RWPE2 (cell line): ENCODE data around the gene PTPN14.

Source experiments
- ATAC-seq: fragments of 200-7000 bp; cut with Tn5 transposase; 3 replicates; pipeline ENCODE4 v1.9.1; 2021; ENCODE audit warnings: low read depth
- DNase-seq: peaks from one replicate; pipeline ENCODE4 v3.0.0-alpha.2; 2020; ENCODE audit warnings: low spot score
- H3K27ac ChIP-seq: fragments of 450-650 bp; 2 replicates; pipeline ENCODE4 v1.5.1; 2017; ENCODE audit warnings: mild to moderate bottlenecking; ENCODE audit not compliant: poor library complexity, severe bottlenecking
- H3K27me3 ChIP-seq: fragments of 250-450 bp; sonication (Bioruptor Pico); 2 replicates; pipeline ENCODE4 v1.5.1; 2021; ENCODE audit warnings: mild to moderate bottlenecking, moderate library complexity; ENCODE audit not compliant: insufficient read depth, poor library complexity, severe bottlenecking
- H3K36me3 ChIP-seq: fragments of 250-450 bp; sonication (Bioruptor Pico); 2 replicates; pipeline ENCODE4 v1.5.1; 2020; ENCODE audit warnings: low read depth, mild to moderate bottlenecking, moderate library complexity
- H3K4me1 ChIP-seq: fragments of 250-450 bp; sonication (Bioruptor Pico); 2 replicates; pipeline ENCODE4 v1.5.1; 2021; ENCODE audit warnings: mild to moderate bottlenecking, moderate library complexity; ENCODE audit not compliant: insufficient read depth, poor library complexity, severe bottlenecking
- H3K4me3 ChIP-seq: fragments of 250-450 bp; sonication (Bioruptor Pico); 2 replicates; pipeline ENCODE4 v1.5.1; 2021; ENCODE audit warnings: mild to moderate bottlenecking, moderate library complexity; ENCODE audit not compliant: severe bottlenecking
- H3K9me3 ChIP-seq: fragments of 250-450 bp; sonication (Bioruptor Pico); 2 replicates; pipeline ENCODE4 v1.5.1; 2021; ENCODE audit warnings: mild to moderate bottlenecking, moderate library complexity; ENCODE audit not compliant: severe bottlenecking
- TF ChIP-seq, protein P1 (sequence below): fragments of 450-650 bp; IDR thresholded peaks from one replicate; pipeline ENCODE4 v1.5.1; 2017; ENCODE audit warnings: mild to moderate bottlenecking, moderate library complexity; ENCODE audit not compliant: poor library complexity, severe bottlenecking

The PTPN14 gene

DNA sequence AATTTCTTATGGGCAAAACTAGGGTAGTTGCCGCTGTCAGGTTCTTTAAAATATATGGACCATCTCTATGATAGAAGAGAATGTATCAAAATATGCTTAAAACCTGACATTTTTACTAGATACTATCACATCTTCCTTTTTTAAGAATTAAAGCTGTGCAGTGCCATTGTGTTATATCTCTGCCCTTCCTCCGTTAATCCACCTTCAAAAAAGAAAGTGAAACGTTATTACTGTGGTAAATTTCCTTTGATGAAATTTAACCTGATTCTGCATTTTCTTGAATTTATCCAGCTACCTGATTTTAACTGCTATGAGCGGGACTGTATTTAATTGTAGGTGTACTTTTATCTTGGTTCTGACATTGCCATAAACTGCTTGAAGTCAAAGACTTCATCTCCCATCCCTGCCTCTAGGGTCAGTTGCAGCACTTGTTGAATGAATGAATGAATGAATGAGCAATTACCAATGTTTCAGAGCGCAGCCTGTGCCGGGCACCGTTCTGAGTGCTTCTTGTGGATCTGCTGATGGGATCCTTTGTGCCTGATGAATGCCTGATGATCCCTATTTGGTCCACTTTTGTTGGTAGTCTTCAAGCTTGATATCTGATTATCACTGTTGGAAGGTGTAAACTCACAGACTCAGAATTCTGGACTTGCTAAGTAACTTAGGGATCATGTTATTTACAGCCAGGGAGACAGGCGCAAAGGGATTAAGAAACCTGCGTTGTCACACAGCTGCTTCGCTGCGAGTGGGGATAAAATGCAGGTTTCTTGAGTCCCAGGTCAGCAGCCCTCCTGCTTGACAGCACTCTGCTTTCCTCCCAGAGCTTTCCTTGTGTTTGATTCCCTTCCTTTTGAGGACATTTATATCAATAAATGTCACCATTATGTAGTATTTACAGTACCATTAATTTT lies 240.4 kb downstream of the PTPN14 start:
- no peaks in the 10 kb centered on the region for H3K27me3 ChIP-seq
- no peak overlapping the region for H3K27ac ChIP-seq
- H3K9me3 ChIP-seq = no peaks in the 10 kb centered on the region
- H3K4me1 ChIP-seq = no peaks in the 10 kb centered on the region
- no peaks in the 10 kb centered on the region for H3K36me3 ChIP-seq
- TF ChIP-seq, protein P1, sequence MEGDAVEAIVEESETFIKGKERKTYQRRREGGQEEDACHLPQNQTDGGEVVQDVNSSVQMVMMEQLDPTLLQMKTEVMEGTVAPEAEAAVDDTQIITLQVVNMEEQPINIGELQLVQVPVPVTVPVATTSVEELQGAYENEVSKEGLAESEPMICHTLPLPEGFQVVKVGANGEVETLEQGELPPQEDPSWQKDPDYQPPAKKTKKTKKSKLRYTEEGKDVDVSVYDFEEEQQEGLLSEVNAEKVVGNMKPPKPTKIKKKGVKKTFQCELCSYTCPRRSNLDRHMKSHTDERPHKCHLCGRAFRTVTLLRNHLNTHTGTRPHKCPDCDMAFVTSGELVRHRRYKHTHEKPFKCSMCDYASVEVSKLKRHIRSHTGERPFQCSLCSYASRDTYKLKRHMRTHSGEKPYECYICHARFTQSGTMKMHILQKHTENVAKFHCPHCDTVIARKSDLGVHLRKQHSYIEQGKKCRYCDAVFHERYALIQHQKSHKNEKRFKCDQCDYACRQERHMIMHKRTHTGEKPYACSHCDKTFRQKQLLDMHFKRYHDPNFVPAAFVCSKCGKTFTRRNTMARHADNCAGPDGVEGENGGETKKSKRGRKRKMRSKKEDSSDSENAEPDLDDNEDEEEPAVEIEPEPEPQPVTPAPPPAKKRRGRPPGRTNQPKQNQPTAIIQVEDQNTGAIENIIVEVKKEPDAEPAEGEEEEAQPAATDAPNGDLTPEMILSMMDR = no peak
- H3K4me3 ChIP-seq = no peak overlapping the region
- ATAC-seq (no peak), DNase-seq (no peak)

DNA sequence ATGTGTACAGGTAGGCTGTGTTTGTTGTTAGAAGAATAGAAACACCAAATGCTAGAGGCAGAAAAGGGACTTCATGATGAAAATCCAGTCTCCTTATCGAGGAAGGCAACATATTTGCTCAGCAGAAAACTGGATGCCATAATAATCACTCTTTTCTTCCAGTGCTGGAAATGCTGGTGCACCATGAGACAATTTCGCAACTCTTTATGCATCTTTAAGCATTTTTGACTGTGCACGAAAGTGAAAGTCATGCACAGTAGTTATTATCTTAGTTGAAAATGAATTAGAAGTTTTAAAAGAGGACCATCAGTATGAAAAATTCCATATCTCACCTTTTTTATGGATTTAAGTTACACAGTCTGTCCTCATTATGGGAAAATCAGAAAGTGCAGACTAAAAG lies 241.4 kb downstream of the PTPN14 start:
- Histone ChIP-seq H3K36me3 (no peaks in the 10 kb centered on the region), H3K4me3 (no peak overlapping the region), H3K4me1 (no peaks in the 10 kb centered on the region), H3K9me3 (no peaks in the 10 kb centered on the region), H3K27me3 (no peaks in the 10 kb centered on the region), H3K27ac (no peak overlapping the region)
- no peak for ATAC-seq
- DNase-seq = no peak
- TF ChIP-seq, protein P1 = no peak

DNA sequence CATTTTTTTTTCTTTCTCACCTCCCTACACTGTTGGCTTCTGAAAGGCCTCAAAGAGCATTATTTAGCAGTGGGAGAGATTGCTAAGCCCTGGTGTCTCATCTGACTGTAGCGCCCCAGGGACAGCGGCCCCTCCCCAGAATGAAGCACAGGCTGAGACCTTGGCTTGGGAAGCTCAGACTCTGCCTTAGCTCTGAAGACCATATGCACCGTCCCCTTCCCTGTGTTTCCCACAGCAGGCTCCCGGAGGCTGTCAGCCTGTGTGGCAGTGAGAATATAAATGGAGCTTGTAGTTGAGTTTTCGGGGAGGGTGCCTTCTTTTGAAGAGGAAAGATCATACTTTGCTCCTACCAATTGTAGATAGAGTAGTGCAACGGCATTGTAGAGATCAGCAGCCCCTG lies 245.1 kb downstream of the PTPN14 start:
- DNase-seq (no peak), ATAC-seq (no peak)
- Histone ChIP-seq H3K4me1 (no peaks in the 10 kb centered on the region), H3K4me3 (no peak overlapping the region), H3K27me3 (no peaks in the 10 kb centered on the region), H3K36me3 (no peaks in the 10 kb centered on the region), H3K27ac (no peak overlapping the region), H3K9me3 (no peaks in the 10 kb centered on the region)
- TF ChIP-seq, protein P1 = no peak

DNA sequence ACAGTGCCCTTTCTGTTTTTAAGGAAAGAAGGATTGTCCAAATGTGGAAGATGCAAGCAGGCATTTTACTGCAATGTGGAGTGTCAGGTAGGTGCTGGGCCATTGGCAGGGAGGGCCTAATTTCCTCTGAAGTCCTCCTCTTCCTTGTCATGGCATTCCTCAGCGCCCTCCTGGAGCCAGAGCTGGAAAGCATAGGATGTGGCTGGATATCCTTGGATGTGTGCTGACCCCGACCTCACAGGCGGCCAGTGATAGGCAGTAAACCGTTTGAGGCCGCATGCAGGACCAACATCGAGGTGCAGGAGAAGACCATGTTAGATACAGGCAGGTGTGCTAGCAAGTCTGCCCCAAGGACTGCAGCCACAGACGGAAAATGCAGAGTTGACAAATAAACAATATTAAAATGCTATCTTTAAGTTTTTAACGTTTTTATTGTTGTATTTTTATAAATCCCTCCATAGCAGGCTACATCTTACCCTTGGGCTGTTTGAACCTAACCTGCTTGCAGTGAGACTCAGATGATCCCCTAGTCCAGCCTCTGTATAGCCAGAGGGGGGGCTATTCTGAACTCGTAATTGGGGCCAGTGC lies 246.1 kb downstream of the PTPN14 start:
- Histone ChIP-seq H3K4me3 (no peak overlapping the region), H3K36me3 (no peaks in the 10 kb centered on the region), H3K4me1 (no peaks in the 10 kb centered on the region), H3K9me3 (no peaks in the 10 kb centered on the region), H3K27me3 (no peaks in the 10 kb centered on the region), H3K27ac (no peak overlapping the region)
- no peak for ATAC-seq
- TF ChIP-seq, protein P1 = no peak
- DNase-seq = no peak
